ENCODE results near the gene FPR2.

DNA sequence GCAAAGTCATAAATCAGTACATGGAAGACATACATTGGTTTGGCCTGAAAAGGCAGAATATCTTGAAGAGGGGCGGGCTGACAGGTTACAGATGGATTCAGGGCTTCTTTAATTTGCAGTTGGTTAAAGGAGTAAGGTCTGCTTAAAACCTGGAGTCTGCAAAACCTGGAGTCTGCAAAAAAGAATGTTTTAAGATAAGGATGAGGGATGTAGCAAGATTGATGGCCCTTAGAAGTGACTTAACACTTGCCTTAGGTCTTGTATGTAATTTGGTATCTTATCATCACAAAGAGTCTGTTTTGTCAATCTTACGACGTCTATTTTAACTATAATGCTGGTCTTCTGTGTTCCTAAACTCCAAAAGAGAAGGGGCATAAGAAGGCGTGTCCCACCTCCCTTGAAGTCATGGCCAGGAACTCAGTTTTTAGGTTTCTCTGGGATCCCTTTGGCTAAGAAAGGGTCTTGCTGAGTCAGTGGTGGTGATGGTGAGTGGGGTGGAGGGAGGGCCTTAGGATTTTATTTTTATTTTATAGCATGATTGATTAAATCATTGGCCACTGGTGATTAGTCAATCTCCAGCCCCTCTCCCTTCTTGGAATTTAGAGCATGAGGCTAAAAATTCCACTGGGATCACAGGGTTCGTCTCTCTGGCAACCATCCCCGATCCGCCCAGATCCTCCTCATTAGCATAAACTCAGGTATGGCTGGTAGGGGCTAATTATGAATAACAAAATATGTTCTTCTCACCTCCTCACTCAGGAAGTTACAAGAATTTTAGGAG lies 27.0 kb upstream of the FPR2 start:
- TF ChIP-seq CTCF (IDR thresholded peaks at IDR 0.05) (no peak), EZH2 (IDR thresholded peaks at IDR 0.05; ENCODE audit: borderline replicate concordance, insufficient read depth, low read depth, low read length, poor library complexity, severe bottlenecking) (no peak)
